Aorta (tissue), 5 donors: ENCODE data around the gene FSIP1. TPM values are rescaled to one million over a fixed set of nuclear protein-coding genes. Genes with fewer than 3 reads are reported as not detected.

Source experiments
- ATAC-seq: fragments of 200-7000 bp; cut with Tn5 transposase; one replicate; pipeline ENCODE4 v1.9.1; 2022; ENCODE audit warnings: moderate library complexity; ENCODE audit not compliant: low FRiP score
- DNase-seq, 2 donors: peaks; one replicate each; pipeline ENCODE4 v3.0.0-alpha.2; 2020
- H3K27ac ChIP-seq, 2 donors: one replicate each; pipeline ENCODE4 v1.5.1; 2013; ENCODE audit warnings: low read length in 2 of 2, mild to moderate bottlenecking in 2 of 2, moderate library complexity in 2 of 2, control low read depth in 1 of 2, inconsistent platforms in 1 of 2, low read depth in 1 of 2
- H3K27me3 ChIP-seq, 2 donors: one replicate each; pipeline ENCODE4 v1.6.1; 2013; ENCODE audit warnings: control low read depth in 1 of 2, low read length in 1 of 2, mild to moderate bottlenecking in 1 of 2, moderate library complexity in 1 of 2; ENCODE audit not compliant: insufficient read depth in 2 of 2, control insufficient read depth in 1 of 2
- H3K36me3 ChIP-seq, 2 donors: one replicate each; pipeline ENCODE4 v1.6.1; 2013; ENCODE audit warnings: control low read depth in 1 of 2, low read length in 1 of 2, mild to moderate bottlenecking in 1 of 2; ENCODE audit not compliant: insufficient read depth in 2 of 2, control insufficient read depth in 1 of 2
- H3K4me1 ChIP-seq, 2 donors: one replicate each; pipeline ENCODE4 v1.6.1; 2013; ENCODE audit warnings: low read length in 2 of 2, control low read depth in 1 of 2, mild to moderate bottlenecking in 1 of 2, moderate library complexity in 1 of 2; ENCODE audit not compliant: insufficient read depth in 2 of 2, control insufficient read depth in 1 of 2
- H3K4me3 ChIP-seq, 2 donors: one replicate each; pipeline ENCODE4 v1.5.1; 2013; ENCODE audit warnings: low read length in 2 of 2, control low read depth in 1 of 2, mild to moderate bottlenecking in 1 of 2
- H3K9me3 ChIP-seq: one replicate; pipeline ENCODE4 v1.6.1; 2013; ENCODE audit warnings: mild to moderate bottlenecking, low read length; ENCODE audit not compliant: control insufficient read depth
- WGBS, 2 donors: extraction: QIAGEN DNeasy Blood & Tissue Kit; methylation state at CpG; one replicate each; pipeline ENCODE4 v1.1.7; 2013; 5-methylcytosine and 5-hydroxymethylcytosine counted together
- intact Hi-C, 2 donors: fragments of 100-400 bp; cut with DNase I; formaldehyde crosslinking; loops; one replicate each; pipeline versions ENCODE4 v1.14.2 to v1.15.0; 2022
- polyA plus RNA-seq, 2 donors: library from polyadenylated mRNA; stranded (reverse); fragments of 200-250 nt; gene quantifications; one replicate each; pipeline ENCODE4 v1.2.3, GENCODE V29; 2013
- total RNA-seq, 2 donors: library from RNA; stranded (reverse); fragmentation: NEBNext Ultra II Directional; extraction: Animal tissue kit (Norgen Biotek cat#: 25700); gene quantifications; one replicate each; pipeline ENCODE4 v1.2.1, GENCODE V29; 2021
- donor health status: healthy with polysubstance abuse.
- donor health status: Bipolar disorder and iron deficiency.
- donor health status: DM: no; HTN: no; CAD: no.
- donor health status: DM: no; HTN: no; CAD: no.
- donor health status: DM: yes; HTN: yes; CAD: no.

The FSIP1 gene
- total and polyA plus RNA-seq, 4 donors: 1.2 TPM; not detected in 1

DNA sequence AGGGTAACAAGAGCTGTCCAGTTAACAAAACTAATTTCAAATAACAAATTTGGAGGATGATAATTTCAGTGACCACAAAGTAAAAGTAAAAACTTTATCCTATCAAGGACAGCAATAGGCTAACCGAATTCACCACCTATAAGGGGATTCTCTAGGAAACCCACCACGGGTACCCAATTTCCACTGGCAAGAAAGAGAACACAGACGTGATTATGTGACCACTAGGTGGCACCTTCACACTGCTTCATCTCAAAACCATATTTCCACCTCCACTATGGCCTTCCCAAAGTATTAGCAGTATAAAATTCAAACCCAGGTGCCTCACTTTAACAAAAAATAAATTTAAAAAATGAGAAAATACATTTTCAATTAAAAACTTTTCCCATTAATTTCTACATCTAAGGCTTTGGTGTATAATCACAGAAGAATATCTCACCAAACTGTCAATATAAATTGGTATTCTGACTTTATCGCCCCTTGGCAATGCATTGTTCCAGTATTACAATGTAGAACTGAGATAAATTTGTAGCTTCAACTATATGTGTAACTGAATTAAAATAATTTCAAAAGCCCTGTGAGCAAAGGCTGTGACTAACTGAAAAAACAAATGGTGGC, 96.5 kb downstream of the FSIP1 start:
- intact Hi-C loops: loop anchor here (2.0 kb wide), 1 partner anchor 71 kb away; no protein-coding TSS in a partner anchor
- no peak overlapping the region for H3K27ac ChIP-seq
- no peak overlapping the region for H3K4me3 ChIP-seq
- no peak for ATAC-seq
- H3K9me3 ChIP-seq: no peaks in the 10 kb centered on the region
- H3K36me3 ChIP-seq: no peaks in the 10 kb centered on the region
- WGBS, 2 donors: 26% methylated on average over 4 of the region's 4 CpGs
- H3K27me3 ChIP-seq: no peaks in the 10 kb centered on the region
- H3K4me1 ChIP-seq: no peaks in the 10 kb centered on the region
- no peak for DNase-seq

DNA sequence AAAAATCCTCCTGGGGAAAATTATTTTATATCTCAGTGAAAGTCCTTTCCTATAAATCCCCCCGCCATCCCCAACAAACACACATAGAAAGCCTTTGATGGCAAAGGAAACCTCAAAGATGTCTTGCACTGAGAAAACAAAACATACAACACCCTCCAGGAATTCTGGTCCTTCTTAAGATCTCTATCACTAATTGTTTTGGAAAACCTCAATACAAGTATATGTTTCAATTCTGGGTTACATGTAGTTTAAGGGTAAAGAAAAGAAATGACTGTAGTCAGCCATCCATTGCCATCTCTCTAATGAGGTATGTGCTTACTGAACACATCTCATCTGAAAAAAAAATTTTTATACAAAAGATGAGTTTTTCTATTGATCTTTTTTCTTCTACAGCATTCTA, 97.3 kb downstream of the FSIP1 start:
- Histone ChIP-seq H3K4me1 (no peaks in the 10 kb centered on the region), H3K9me3 (no peaks in the 10 kb centered on the region), H3K27ac (no peak overlapping the region), H3K27me3 (no peaks in the 10 kb centered on the region), H3K36me3 (no peaks in the 10 kb centered on the region), H3K4me3 (no peak overlapping the region)
- DNase-seq: no peak
- no peak for ATAC-seq
- intact Hi-C loops: loop anchor here in 1 of 2 donors (2.0 kb wide), 1 partner anchor 71 kb away; no protein-coding TSS in a partner anchor
- WGBS, 2 donors: 93 to 99% methylated on average over 1 of the region's 1 CpG

GRCh38 chr15:39684233-39684632, 98.4 kb downstream of the FSIP1 start:
- no peaks in the 10 kb centered on the region for H3K9me3 ChIP-seq
- intact Hi-C loops: loop anchor here in 1 of 2 donors (2.0 kb wide), 1 partner anchor 73 kb away; no protein-coding TSS in a partner anchor
- H3K4me3 ChIP-seq: no peak overlapping the region
- DNase-seq: no peak
- H3K36me3 ChIP-seq: no peaks in the 10 kb centered on the region
- no peaks in the 10 kb centered on the region for H3K4me1 ChIP-seq
- H3K27ac ChIP-seq: no peak overlapping the region
- ATAC-seq: no peak
- H3K27me3 ChIP-seq: no peaks in the 10 kb centered on the region
- 26 to 28% methylated on average over 3 of the region's 3 CpGs for WGBS, 2 donors

GRCh38 chr15:39682366-39682765, 100.3 kb downstream of the FSIP1 start:
- intact Hi-C loops: no loop called here
- DNase-seq: no peak
- Histone ChIP-seq H3K27ac (no peak overlapping the region), H3K9me3 (no peaks in the 10 kb centered on the region), H3K4me1 (no peaks in the 10 kb centered on the region), H3K4me3 (no peak overlapping the region), H3K36me3 (no peaks in the 10 kb centered on the region), H3K27me3 (no peaks in the 10 kb centered on the region)
- no peak for ATAC-seq
- WGBS, 2 donors: 22 to 43% methylated on average over 2 of the region's 2 CpGs

DNA sequence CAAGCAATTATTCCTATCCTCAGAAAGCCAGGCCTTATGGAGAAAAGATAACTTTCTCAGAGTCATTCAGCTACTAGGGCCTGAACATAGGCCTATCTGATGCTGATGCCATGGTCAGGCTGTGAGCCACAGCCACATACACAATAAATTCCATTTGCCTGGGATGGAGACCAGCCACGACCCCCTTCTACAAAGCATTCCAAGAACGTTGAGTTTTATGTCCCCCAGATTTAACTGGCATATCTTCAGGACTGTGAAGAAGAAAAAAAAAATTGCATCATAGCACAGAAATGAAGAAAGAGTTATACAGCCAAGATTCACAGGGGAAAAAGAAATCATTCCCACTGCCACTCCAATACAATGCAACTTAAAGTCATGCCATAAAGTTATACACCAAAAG, 101.8 kb downstream of the FSIP1 start:
- ATAC-seq (no peak), DNase-seq (no peak)
- Histone ChIP-seq H3K27ac (no peak overlapping the region), H3K4me3 (no peak overlapping the region), H3K9me3 (no peaks in the 10 kb centered on the region), H3K27me3 (no peaks in the 10 kb centered on the region), H3K4me1 (no peaks in the 10 kb centered on the region), H3K36me3 (no peaks in the 10 kb centered on the region)
- 2 to 7% methylated on average over 2 of the region's 2 CpGs for WGBS, 2 donors
- intact Hi-C loops: no loop called here

DNA sequence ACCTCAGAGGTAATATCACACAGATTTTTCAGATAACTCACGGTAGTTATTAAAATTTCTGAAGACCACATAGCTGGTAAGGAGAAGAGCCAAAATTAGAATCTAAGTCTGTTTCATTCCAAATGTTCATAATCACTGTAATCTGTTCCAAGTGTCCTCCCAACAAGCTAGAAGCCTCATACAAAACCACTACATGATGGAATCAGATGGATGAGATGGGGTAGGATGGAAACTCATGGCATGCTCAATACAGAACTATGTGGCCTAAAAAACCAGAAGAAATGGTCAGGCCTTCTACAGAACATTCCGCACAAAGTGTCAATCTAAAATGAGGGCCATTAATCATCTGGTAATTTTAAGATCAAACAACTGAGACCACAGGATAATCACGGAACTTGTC, 110.0 kb downstream of the FSIP1 start:
- no peak for ATAC-seq

GRCh38 chr15:39672184-39672583, 110.5 kb downstream of the FSIP1 start:
- ATAC-seq: no peak
- no peak for DNase-seq
- intact Hi-C loops: no loop called here
- Histone ChIP-seq H3K27ac (no peak overlapping the region), H3K4me1 (no peaks in the 10 kb centered on the region), H3K4me3 (no peak overlapping the region), H3K9me3 (no peaks in the 10 kb centered on the region), H3K27me3 (no peaks in the 10 kb centered on the region), H3K36me3 (no peaks in the 10 kb centered on the region)
- WGBS, 2 donors: 96 to 97% methylated on average over 6 of the region's 6 CpGs

More for the DNA sequence above, 110.0 kb downstream of the FSIP1 start:
- H3K4me3 ChIP-seq: no peak overlapping the region
- no peaks in the 10 kb centered on the region for H3K4me1 ChIP-seq
- no peak for DNase-seq
- intact Hi-C loops: no loop called here
- H3K27me3 ChIP-seq: no peaks in the 10 kb centered on the region
- H3K27ac ChIP-seq: no peak overlapping the region
- 92 to 93% methylated on average over 3 of the region's 3 CpGs for WGBS, 2 donors
- H3K9me3 ChIP-seq: no peaks in the 10 kb centered on the region
- H3K36me3 ChIP-seq: no peaks in the 10 kb centered on the region

DNA sequence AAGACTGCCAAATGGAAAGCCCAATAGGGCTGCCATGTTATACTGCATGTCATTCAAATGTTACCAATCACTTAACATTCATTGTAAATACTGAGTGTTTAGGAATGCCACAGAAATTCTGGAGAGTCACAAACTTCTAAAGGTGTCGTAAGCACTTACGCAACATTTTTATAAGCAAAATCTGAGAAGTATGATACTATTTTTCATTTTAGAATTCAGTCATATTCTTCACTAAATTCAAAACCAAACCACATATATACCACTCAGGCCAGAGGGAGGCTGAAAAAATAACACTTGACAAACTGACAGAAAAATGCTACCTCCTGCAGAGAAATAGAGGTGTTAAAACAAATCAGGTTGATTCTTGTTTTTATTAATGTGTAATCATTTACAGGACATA, 112.0 kb downstream of the FSIP1 start:
- Histone ChIP-seq H3K9me3 (no peaks in the 10 kb centered on the region), H3K4me1 (peaks cover 0 to 4% of the 10 kb centered on the region in 2 donors), H3K36me3 (no peaks in the 10 kb centered on the region), H3K27me3 (no peaks in the 10 kb centered on the region), H3K27ac (no peak overlapping the region), H3K4me3 (no peak overlapping the region)
- intact Hi-C loops: no loop called here
- no peak for DNase-seq
- 97 to 99% methylated on average over 2 of the region's 2 CpGs for WGBS, 2 donors
- no peak for ATAC-seq

- intact Hi-C loops: no loop called here
- WGBS, 2 donors: 64 to 70% methylated on average over 2 of the region's 2 CpGs
- no peaks in the 10 kb centered on the region for H3K36me3 ChIP-seq
- ATAC-seq (no peak), DNase-seq (no peak)
- H3K4me1 ChIP-seq: peaks cover 0 to 4% of the 10 kb centered on the region in 2 donors
- no peak overlapping the region for H3K4me3 ChIP-seq
- H3K9me3 ChIP-seq: no peaks in the 10 kb centered on the region
- H3K27ac ChIP-seq: no peak overlapping the region
- no peaks in the 10 kb centered on the region for H3K27me3 ChIP-seq
Observed at GRCh38 chr15:39669661-39670060, 113.0 kb downstream of the FSIP1 start.
